Stimulated activated CD8-positive, alpha-beta memory T cell treated with anti-CD3 and anti-CD28 coated beads, Interleukin-12 subunit alpha, Interleukin-12 subunit beta, amount 100 ng/mL, for 24 hours (primary cell): Measurements from ENCODE around the gene TXLNG.
"Not testable (repeated sequence)": the region's sequence is repeated elsewhere in the genome, so short reads cannot be mapped to it uniquely, and the experiment has no call there.

ENCODE experiments used
- DNase-seq: peaks from one replicate; pipeline ENCODE4 v3.0.0-alpha.2; 2020; ENCODE audit errors: extremely low read depth

Gene TXLNG

DNA sequence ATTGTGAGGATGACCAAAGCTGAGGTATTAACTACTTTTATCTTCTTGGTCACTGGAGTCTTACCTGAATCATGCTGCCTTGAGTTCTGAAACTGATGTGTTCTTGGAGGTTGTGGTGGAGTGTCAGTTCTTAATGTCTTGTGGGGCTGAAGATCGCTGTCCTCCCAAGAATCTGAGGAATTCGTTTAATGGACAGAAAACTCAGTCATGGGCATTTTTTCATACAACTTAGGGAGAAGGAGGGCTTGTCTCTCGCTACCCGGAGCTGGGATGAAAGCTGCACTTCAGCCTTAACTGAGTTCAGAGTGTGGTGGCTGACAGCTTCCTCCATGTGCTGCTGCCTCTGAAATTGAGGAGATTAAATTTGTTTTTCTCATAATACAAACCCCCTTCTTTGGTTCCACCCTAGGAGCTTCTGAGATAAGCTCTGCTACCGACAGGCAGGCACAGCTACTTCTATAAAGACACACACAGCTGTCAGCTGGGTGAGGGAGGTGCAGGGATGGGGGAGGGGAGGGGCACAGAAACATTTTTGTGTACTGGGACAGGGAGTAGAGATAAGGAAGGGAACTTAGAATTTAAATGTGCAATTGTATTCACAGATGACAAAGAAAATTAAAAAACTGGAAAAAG, 53.1 kb downstream of the TXLNG start:
- no peak for DNase-seq

GRCh38 chrX:16839852-16840460, 53.7 kb downstream of the TXLNG start:
- no peak for DNase-seq

GRCh38 chrX:16842684-16843083, 56.4 kb downstream of the TXLNG start:
- no peak for DNase-seq

GRCh38 chrX:16843208-16843909, 57.1 kb downstream of the TXLNG start:
- DNase-seq, result no peak

GRCh38 chrX:16845686-16846085, 59.4 kb downstream of the TXLNG start:
- DNase-seq, result no peak

- DNase-seq, result no peak
These were observed 62.3 kb downstream of the TXLNG start for GRCh38 chrX:16848541-16848940.

DNA sequence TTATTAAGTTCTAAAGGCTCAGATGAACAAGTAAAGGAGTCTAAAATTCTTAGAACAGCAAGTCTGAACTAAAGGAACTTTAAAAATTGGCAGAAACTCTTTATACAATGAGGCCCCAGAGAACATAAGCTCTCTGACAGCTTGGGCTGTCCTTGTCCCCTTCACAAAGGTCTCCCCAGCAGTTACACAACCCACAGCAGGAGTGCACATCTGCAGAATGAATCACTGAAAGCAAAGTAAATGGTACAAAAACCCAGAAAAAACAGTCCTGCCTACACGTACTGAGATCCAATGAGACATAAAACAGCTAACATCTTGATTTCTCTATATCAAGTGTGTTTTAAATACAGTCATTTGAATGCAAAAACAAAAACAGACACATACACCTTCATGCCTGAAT, 65.2 kb downstream of the TXLNG start:
- no peak for DNase-seq

DNA sequence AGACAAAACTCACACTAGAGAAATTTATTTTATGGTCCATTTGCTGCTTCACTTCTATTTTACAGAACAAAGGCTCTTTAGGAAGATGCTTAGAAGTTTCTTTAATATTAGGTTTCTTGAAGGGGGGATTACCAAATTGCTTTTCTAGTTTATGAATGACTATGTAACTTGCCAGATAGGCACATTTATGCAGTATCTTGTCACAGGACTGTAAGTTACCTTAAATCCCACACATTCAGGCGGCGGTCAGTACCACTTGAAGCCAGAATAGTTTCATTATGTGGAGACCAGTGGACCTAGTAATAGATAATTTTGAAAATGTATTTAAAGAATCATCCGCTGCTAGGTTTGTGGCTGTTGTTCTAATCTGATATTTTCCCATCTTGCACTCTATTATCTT, 65.6 kb downstream of the TXLNG start:
- DNase-seq, result no peak

DNA sequence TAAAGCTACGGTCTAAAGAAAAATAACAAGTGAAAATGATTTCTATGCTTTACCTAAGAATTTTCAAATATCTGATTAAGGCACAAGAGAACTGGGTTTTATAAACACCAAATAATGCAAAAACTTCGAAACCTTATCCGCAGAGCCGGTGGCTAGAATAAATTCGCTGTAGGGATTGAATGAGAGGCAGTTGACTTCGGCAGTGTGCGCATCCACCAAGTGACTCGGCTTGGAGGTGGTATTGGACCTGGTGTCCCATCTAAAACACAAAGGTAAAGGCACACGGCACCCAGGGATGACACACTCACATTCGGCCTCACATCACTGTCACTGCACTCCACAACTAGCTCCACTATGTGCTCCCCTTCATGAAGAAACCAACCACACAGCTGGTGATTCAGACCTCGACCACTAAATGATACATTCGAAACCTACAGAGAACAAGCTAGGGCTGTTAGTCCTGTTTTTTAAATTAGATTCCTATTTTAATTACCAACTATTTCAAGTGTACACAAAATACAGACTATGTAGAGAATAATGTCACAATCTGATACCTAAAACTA, 66.4 kb downstream of the TXLNG start:
- no peak for DNase-seq

DNA sequence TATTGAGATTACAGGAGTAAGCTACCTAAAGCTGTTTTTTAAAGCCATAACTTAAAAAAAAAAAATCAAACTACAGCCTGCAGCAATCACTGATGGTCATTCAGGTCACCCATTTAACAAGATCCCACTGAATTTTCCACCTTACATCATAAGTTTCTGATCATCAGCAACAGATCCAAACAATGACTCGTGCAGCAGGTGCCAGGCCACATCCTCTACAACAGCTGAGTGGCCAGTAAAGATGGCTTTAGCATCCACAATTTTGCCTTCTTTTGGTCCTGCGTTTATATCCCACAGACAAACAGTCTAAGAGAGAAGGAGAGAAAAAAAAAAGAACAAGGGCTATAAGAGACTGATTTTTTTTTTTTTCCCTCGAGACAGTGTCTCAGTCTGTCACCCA, 67.3 kb downstream of the TXLNG start:
- no peak for DNase-seq

DNA sequence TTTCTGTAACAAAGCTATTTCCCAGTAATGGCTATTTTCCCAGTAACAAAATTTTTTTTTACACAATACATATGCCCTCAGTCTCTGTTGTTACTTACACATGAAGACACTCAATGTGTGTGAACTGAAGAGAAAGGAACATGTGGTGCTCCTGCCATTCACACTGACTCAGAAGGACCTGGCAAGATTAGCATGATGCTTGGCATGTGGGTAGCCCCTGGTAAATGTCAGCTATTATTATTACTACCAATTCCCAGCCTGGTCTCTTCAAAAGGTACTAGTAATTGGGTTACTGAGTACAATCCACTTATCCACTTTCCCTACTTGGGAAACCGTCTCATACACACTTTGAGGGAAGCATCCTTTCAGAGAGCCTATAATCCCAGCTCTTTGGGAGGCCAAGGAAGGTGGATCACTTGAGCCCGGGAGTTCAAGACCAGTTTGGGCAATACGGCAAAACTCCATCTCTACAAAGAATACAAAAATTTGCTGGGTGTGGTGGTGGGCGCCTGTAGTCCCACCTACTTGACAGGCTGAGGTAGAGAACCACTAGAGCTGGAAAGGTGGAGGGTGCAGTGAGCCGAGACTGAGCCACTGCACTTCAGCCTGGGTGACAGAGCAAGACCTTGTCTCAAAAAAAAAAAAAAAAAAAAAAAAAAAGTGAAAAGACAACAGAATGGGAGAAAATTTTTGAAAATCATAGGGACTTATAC, 69.3 kb downstream of the TXLNG start:
- DNase-seq, result no peak

DNA sequence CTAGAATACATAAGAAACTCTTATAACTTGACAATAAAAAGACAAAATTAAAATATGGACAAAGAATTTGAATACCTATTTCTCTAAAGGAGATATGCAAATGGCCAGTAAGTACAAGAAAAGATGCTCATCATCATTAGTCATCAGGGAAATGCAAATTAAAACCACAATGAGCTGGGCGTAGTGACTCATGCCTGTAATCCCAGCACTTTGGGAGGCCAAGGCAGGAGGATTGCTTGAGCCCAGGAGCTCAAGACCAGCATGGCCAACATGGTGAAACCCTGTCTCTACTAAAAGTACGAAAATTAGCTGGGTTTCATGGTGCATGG, 69.8 kb downstream of the TXLNG start:
- not testable (repeated sequence) for DNase-seq

- no peak for DNase-seq
These were observed 70.5 kb downstream of the TXLNG start for GRCh38 chrX:16856744-16857143.

GRCh38 chrX:16862829-16863228, 76.6 kb downstream of the TXLNG start:
- no peak for DNase-seq

DNA sequence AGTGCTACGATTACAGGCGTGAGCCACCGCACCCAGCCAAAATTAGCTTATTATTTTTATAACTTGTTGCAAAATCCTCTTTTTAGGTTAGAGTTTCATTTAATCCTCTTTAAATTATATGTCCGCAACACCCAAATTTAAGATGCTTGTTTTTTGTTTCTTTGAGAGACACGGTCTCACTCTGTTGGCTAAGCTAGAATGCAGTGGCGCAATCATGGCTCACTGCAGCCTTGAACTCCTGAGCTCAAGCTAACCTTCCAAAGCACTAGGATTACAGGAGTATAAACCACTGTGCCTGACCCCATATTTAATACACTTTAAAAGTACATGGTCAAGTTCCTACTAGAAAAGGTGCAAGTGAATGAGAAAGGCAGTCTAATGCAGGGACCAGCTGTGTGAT, 81.7 kb downstream of the TXLNG start:
- no peak for DNase-seq

GRCh38 chrX:16868920-16869319, 82.7 kb downstream of the TXLNG start:
- no peak for DNase-seq

DNA sequence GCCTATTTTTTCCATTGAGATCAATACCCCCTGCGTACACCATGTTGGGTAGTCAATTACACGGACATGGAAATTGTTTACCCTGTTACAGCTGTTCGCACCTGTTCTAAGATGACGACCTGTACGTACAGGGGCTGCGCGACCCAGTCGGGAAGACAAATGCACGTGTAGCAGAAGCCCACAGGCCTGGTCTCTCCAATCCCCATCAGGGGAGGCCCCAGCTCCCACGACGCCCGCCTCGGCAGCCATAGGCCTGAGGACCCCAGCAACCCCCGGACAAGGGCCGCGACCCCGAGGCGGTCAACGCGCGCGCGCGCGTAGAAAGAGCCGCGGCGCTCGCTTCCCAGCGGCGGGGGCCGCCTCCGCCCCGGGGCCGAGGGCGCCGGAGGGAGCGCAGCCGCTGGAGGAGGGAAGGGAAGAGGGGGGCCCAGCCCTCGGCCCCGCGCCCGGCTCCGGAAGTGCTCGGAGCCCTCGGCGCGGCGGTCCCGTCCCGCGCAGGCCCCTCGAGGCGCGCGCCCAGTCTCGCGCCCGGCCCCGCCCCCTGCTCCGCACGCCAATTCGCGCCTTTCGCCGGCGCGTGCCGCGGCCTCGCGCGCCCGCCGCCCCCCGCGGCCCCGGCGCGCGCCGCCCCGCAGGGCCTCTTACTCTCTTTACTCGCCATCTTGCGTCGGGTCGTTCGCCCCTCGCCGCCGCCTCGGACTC, 83.3 kb downstream of the TXLNG start:
- DNase-seq, result no peak

DNA sequence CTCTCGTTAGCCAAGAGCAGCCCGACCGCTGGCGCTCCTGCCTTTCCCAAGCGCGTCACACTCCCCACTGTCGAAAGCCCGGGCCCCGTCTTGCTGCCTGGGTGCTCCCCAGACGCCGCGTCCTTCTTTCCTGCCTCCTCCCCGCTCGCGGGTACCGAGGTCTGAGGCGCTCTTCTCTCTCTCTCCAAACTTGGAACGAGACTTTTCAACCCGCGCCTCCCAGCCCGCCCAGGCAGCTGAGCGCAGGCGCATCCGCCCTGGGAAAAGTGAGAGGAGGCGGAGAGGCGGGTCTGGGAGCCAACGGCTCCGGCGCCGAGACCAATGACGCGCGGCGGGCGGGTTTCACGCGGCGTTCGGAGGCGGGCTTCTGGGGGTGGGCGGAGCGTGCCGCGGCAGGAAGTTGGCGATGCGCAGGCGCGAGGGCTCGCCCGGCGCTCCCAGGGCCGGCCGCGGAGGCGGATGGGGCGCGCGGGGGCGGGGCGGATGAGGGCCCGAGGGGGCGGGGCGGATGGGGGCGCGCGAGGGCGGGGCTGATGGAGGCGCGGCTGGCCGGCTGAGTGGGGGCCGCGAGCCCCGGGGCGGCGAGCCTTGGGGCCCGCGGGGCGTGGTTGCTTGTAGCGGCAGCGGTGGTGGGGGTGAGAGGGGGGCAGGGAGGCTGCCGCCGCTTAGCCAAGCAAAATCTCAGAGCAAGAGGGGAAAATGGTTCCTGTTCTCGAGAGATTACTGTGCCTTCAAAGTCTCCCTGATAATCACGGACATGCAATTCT, 84.0 kb downstream of the TXLNG start, which contains the start of gene RBBP7:
RBBP7 (minus strand) TSS at position 268 of the 767 bp plus-strand sequence. CDS start 309 bp downstream, outside the sequence.
- peak; percentile 66 for DNase-seq

DNA sequence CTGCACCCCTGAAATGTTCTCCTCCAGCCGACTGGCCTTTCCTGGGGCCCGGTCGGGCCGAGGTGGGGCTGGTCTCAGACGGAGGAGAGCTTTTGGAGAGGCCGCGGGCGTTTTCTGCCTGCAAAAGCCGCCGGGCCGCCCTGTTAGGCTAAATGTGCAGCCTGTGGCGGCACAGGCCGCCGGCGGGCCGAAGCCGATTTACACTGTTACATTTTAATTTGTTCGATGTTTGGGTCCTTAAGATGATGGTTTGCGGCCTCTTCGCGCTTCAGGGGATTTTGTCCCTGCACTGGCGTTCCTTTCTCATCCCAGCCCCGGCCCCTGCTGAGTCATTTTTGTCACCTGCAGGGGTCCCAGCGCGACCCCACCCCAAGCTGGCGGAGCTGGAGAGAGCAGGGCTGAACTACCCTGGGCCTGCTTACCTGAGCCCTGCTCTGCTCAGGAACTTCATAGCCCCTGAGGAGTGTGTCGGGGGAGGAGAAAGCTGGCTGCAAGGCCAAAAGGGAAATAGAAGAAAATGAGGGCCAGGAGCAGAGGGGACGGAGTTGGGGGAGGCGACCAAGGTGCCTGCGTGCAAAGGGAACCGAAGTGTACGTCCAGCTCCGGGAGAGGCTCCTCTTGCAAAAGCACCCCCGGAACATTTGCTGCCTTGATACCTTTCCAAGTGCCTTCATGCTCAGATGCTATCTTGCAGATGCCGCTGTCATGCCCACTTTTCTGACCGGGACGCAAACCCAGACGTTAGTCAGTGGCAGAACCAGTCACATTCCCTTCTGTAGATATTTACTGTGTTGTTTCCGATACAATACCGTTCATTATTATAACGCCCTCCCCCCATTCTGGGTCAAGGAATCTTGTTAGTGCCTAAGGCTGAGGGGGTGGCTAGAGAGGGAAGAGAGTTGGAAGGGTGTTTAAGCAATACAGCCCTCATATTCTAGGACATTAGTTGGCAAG, 84.9 kb downstream of the TXLNG start:
- DNase-seq, result no peak

DNA sequence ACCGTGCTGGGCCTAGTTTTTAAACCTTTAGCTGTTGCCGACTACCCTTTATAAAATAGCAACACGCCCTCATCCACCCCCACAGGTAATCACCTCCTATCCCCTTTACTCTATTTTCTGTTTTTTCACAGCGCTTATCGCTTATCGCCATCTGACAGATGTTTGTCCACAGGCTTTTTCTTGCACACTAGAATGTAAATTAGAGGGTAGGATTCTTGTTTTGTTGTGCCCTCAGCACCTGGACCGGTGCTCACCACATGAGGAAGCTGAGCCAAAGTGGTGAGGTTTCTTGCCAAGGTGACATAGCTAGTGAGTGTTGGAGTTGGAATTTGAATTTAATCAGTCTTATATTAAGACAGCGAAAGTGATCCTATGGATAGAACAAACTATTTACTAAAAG, 86.8 kb downstream of the TXLNG start:
- DNase-seq, result no peak
